WTC11 (cell line): ENCODE data around the gene RSPRY1.

Experiments
- MYBL2 ChIP-seq: sonication (generic); formaldehyde crosslinking; IDR thresholded peaks from 2 replicates; pipeline ENCODE4 v1.8.1; 2023; ENCODE audit warnings: mild to moderate bottlenecking, moderate library complexity, missing genetic modification reagents
- TF ChIP-seq, protein P1 (sequence below): fragments of 200-600 bp; IDR thresholded peaks from 2 replicates; pipeline ENCODE4 v1.8.0; 2022; ENCODE audit warnings: antibody characterized with exemption

DNA sequence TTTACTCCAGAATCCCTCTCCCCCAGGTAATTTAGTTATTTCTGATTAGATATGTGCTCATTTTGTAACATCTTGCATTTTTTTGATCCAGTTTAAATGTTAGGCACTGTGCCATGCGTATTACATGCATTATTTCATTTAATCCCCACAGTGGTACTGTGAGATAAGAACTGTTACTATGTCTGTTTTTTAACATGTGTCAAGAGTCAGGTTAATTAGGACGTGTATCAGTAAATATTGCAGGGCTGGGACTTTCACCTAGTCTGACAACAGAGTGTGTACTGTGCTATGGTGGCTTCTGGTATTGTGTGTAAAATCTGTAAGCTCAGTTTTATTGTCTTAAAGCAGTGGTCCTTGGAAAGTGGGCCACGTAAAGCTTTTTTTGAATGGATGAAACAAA is 10.6 kb downstream of the RSPRY1 start:
- TF ChIP-seq, protein P1, sequence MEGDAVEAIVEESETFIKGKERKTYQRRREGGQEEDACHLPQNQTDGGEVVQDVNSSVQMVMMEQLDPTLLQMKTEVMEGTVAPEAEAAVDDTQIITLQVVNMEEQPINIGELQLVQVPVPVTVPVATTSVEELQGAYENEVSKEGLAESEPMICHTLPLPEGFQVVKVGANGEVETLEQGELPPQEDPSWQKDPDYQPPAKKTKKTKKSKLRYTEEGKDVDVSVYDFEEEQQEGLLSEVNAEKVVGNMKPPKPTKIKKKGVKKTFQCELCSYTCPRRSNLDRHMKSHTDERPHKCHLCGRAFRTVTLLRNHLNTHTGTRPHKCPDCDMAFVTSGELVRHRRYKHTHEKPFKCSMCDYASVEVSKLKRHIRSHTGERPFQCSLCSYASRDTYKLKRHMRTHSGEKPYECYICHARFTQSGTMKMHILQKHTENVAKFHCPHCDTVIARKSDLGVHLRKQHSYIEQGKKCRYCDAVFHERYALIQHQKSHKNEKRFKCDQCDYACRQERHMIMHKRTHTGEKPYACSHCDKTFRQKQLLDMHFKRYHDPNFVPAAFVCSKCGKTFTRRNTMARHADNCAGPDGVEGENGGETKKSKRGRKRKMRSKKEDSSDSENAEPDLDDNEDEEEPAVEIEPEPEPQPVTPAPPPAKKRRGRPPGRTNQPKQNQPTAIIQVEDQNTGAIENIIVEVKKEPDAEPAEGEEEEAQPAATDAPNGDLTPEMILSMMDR, result no peak
- no peak for TF ChIP-seq MYBL2
